Suppressor macrophage treated with lipopolysaccharide for 1 hour (primary cell): ENCODE data around the gene PNPO.
A peak's percentile ranks its signal among the peaks of the same experiment; 100 is the strongest.
"Not testable (repeated sequence)": the region's sequence is repeated elsewhere in the genome, so short reads cannot be mapped to it uniquely, and the experiment has no call there.

Experiments
- DNase-seq, 3 donors: peaks; one replicate each; pipeline ENCODE4 v3.0.0-alpha.2; 2020 to 2022

PNPO gene

DNA sequence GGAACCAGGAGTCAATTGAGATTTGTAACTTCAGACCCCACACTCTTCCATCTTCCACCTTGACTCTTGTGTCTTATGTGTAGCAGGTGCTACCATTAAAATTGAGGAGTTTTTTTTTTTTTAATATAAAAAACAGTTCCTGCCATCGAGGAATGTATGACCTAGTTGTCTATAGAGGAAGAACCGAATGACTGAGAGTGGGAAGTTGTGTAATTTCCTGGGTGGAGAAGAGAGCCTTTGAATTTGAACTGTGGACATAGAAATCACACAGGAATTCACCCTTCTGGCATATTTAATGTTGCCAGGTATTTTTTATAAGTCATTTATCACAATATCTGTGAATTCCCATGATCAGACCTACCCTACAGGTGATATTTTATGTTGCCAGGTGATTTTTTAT is 23.4 kb upstream of the PNPO start:
- peak; percentile 52 to 68 (median 68) for DNase-seq

DNA sequence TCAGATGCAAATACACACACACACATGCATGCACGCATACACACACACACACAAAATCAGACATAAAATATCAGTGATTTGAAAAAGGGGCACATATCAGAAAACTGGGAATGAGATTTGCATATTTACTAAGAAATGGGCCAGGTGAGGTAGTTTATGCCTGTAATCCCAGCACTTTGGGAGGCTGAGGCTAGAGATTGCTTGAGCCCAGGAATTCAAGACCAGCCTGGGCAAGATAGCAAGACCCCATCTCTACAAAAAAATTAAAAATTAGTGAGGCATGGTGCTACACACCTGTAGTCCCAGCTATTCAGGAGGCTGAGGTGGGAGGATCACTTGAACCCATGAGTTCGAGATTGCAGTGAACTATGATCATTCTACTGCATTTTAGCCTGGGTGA is 22.4 kb upstream of the PNPO start:
- DNase-seq: no peak

- not testable (repeated sequence) for DNase-seq
Observed at GRCh38 chr17:47919889-47920288, 21.5 kb upstream of the PNPO start.

DNA sequence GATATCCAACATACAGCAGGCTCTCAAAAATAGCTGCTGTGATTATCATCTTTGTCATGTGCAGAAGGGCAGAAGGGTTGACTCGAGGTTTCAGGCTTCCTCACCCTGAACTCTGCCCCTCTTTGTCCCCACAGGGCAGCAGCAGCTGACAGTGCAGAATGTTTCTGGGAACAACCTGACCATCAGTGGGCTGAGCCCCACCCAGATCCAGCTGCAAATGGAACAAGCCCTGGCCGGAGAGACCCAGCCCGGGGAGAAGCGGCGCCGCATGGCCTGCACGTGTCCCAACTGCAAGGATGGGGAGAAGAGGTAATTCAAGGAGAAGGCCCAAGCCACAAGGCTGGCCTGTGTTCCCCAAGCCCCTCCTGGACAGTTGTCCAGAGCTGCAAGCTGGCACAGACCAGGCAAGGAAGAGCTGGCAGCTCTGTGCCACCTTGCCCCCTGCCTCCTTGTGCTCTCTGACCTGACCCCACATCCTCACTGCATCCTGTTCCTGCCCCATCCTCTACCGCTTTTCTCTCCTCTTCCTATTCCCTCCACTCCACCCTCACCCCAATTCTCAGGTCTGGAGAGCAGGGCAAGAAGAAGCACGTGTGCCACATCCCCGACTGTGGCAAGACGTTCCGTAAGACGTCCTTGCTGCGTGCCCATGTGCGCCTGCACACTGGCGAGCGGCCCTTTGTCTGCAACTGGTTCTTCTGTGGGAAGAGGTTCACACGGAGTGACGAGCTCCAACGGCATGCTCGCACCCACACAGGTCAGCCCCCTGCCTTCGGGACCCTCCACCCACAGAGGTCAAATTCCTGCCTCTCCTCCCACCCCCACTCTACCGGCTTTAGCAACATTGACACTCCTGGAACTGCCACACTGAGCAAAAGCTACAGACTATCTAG is 16.3 kb upstream of the PNPO start:
- DNase-seq: no peak

GRCh38 chr17:47925678-47925988 is 15.7 kb upstream of the PNPO start:
- no peak for DNase-seq

GRCh38 chr17:47927821-47928400 is 13.5 kb upstream of the PNPO start:
- no peak for DNase-seq

GRCh38 chr17:47928415-47928814 is 13.0 kb upstream of the PNPO start:
- no peak for DNase-seq

DNA sequence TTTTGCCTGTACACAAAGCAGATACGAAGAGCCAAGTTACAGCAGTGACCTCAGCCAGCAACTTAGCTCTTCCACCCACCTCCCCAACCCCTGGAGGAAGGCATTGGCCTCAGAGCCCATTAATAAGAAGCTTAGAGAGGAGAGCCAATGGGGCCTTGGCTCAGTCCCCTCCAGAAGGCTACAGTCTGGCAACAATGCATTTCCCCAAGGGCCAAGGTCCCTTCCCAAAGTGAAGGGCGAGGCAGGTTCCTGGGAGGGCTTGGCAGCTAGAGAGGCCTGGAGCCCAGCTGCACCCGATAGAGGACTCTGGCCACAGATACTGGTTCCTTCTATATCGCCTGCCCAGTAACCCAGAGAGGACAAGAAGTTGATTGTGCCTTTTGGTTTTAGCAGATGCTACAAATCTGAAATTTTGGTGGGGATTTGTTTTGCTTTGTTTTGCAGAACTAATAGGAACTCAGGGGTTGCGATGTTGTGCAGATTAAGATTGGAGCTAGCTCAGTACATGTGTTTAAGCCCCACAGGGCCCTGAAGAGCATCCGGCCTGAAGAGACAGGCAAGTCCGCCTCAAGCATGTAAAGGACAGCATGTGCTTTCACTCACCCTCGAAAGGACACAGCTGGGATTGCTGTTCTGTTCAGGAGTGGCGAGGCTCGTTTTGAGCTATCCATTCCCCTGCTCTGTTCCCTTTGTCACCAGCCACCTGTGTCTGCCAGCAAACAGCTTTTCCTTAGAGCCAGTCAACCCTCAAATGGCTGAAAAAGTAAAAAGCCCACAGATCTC is 12.0 kb upstream of the PNPO start:
- no peak for DNase-seq

DNA sequence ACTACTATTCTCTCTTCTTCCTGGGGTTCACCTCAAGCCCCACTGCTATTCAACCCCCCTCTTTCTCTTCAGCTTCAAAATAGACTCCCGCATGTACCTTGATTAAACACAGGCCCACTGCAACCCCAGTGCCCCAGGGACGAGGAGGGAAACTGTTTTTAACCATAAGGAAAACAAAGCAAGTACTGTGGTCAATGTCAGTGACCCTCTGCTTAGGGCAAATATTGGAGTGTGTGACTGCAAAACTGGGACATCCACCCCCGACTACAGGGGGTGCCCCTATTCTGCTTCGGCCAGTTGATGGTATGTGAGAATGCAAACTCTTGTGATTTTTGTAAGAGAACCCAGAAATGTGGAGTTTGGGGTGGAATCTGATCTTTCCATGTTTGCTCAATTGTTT is 9.5 kb upstream of the PNPO start:
- DNase-seq: no peak

DNA sequence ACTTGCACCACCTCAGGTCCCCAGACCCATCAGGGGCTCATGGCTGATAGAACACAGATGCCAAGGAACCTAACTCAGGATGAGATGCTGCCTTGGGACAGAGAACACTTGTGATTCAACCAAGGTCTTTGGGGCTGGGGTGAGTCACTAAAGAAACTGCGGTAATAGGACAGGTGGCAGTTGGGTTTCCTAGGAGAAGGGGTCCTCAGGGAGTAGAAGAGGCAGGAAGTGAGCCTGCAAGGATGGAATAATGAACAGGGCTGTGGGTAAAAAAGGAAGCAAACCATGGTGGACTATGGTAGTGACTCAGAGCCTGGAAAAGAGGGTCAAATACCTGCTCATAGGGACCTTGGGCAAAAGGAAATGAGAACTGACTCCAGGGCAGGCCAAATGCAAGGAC is 6.5 kb upstream of the PNPO start:
- no peak for DNase-seq

DNA sequence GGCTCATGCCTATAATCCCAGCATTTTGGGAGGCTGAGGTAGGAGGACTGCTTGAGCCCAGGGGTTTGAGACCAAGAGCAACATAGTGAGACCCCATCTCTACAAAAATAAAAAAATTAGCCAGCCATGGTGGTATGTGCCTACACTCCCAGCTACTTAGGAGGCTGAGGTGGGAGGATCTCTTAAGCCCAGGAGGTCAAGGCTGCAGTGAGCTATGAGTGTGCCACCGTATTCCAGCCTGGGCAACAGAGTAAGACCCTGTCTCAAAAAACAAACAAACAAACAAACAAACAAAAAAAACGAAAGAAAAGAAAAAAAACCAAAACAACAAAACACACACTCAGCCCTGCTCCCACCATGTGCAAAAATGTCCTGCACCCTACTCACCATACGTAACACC is 5.9 kb upstream of the PNPO start:
- not testable (repeated sequence) for DNase-seq

- no peak for DNase-seq
Observed at GRCh38 chr17:47935961-47936360, 5.4 kb upstream of the PNPO start.

GRCh38 chr17:47937941-47938340 is 3.4 kb upstream of the PNPO start:
- DNase-seq: peak; percentile 67 to 75 (median 71)

DNA sequence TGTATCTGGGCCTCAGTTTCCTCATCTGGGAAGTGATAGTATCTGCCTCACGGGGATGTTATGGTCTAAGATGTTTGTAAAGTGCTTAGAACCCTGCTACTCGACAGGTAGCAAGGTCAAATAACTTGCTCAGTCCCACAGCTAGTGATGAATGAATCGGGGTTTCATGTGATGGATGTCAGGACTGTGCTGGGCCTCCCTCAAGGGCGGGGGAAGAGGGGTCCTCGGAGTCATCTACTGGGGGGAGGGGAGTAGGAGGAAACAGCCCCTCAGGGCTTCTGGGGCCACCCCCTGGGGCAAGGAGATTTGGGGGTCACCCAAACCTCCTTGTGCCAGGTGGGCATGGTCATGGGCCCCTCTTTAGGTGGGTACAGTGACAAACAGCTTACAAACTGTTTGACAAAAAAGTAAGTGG is 732 bp downstream of the PNPO start:
- DNase-seq: no peak

DNA sequence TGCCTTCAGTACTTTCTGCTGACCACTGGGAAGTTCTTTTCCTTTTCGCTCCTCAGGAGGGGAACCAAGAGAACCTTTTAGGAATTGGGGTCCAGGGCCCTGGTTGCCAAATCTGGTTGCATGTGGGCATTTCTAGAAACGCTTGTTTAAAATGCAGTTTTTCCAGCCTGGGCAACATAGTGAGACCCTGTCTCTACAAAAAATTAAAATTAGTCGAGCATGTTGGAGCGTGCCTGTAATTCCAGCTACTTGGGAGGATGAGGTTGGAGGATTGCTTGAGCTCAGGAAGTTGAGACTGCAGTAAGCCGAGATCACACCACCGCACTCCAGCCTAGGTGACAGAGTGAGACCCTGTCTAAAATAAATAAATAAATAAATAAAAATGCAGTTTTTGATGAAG is 1.2 kb downstream of the PNPO start:
- no peak for DNase-seq

- peak; percentile 64 to 77 (median 75) for DNase-seq
Observed at GRCh38 chr17:47945080-47945479, 3.7 kb downstream of the PNPO start.

- DNase-seq: peak; percentile 68 to 80 (median 75)
Observed at GRCh38 chr17:47945529-47946508, 4.4 kb downstream of the PNPO start.

- DNase-seq: no peak
Observed at GRCh38 chr17:47946516-47946915, 5.1 kb downstream of the PNPO start.

DNA sequence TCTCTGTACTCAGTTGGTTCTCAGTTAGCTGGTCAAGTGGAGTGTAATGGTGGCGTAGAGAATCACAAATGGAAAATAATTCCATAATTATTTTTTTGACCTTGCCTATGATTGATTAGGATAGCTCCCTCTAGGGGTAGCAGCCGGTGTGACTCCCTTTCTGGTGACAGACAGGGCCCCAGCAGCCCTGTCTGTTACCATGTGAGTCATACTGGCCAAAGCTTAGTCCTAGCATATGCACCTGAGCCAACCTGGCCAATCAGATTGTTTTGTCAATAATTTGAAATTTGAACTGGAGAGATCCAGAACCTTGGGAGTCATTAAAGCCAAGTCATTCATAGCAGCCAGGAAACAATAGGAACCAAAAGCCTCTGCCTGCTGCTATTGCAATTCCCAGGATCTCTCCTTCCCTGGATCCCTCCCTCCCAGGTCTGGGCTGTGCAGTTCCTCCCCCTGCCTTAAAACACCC is 5.6 kb downstream of the PNPO start:
- peak; percentile 75 to 85 (median 78) for DNase-seq

- no peak for DNase-seq
Observed at GRCh38 chr17:47948706-47949196, 7.4 kb downstream of the PNPO start.

DNA sequence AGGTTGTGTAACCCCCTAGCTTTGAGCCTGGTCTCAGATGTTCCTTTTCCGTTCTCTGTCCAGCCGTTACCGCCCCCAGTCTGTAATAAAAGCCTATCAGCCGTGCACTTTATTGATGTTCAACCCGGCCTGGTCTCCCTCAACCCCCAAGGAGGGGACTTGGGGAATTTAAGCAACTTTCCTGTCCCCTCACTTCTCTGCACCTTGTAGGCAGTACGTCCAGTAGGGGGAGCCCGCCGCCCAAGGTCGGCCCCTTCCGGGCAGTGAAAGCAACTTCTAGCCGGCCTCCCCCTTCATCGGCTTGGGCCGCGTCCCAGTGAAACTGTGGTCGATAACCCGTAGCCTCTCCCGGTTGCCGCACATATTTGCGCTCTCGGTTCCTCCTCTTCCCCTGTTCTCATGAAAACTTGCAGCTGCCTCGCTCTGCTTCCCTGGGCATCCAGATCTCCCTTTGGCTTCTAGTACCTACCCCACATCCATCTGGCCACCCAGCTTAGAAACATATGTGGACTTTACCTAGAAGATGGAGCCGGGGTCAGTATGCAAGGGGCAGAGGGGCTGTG is 7.9 kb downstream of the PNPO start:
- peak; percentile 87 to 94 (median 87) for DNase-seq

GRCh38 chr17:47949946-47950345 is 8.6 kb downstream of the PNPO start:
- no peak for DNase-seq
